ENCODE data around the gene AZIN2. TPM values are rescaled to one million over a fixed set of nuclear protein-coding genes. Genes with fewer than 3 reads are reported as not detected.
"Not testable (repeated sequence)": the region's sequence is repeated elsewhere in the genome, so short reads cannot be mapped to it uniquely, and the experiment has no call there.

Gene AZIN2
- total RNA-seq, 1 donor from 2014 or later: 7.0 TPM

GRCh38 chr1:33065301-33065700 is 15.7 kb upstream of the AZIN2 start:
- Mint-ChIP-seq H3K4me1 (ENCODE audit: low read depth, unreplicated experiment) (no peaks in the 10 kb centered on the region), H3K4me3 (ENCODE audit: unreplicated experiment) (no peak overlapping the region), H3K27me3 (ENCODE audit: unreplicated experiment) (no peaks in the 10 kb centered on the region), H3K9me3 (ENCODE audit: unreplicated experiment) (peaks cover 21% of the 10 kb centered on the region), H3K27ac (ENCODE audit: unreplicated experiment) (no peak overlapping the region), H3K36me3 (ENCODE audit: unreplicated experiment) (peaks cover 35% of the 10 kb centered on the region)
- no peak for DNase-seq
- TF ChIP-seq CTCF (IDR thresholded peaks at IDR 0.05; ENCODE audit: partially characterized antibody, unreplicated experiment): no peak

GRCh38 chr1:33066477-33066876 is 14.5 kb upstream of the AZIN2 start:
- not testable (repeated sequence) for H3K27ac Mint-ChIP-seq (ENCODE audit: unreplicated experiment); DNase-seq; H3K4me1 Mint-ChIP-seq (ENCODE audit: low read depth, unreplicated experiment); H3K27me3 Mint-ChIP-seq (ENCODE audit: unreplicated experiment); H3K4me3 Mint-ChIP-seq (ENCODE audit: unreplicated experiment)
- peaks cover 34% of the 10 kb centered on the region for H3K36me3 Mint-ChIP-seq (ENCODE audit: unreplicated experiment)
- peaks cover 23% of the 10 kb centered on the region for H3K9me3 Mint-ChIP-seq (ENCODE audit: unreplicated experiment)

GRCh38 chr1:33068108-33068507 is 12.8 kb upstream of the AZIN2 start:
- not testable (repeated sequence) for H3K27me3 Mint-ChIP-seq (ENCODE audit: unreplicated experiment); DNase-seq; H3K27ac Mint-ChIP-seq (ENCODE audit: unreplicated experiment); H3K4me3 Mint-ChIP-seq (ENCODE audit: unreplicated experiment); H3K4me1 Mint-ChIP-seq (ENCODE audit: low read depth, unreplicated experiment)
- Mint-ChIP-seq H3K9me3 (ENCODE audit: unreplicated experiment) (peaks cover 20% of the 10 kb centered on the region), H3K36me3 (ENCODE audit: unreplicated experiment) (peaks cover 23% of the 10 kb centered on the region)

- Mint-ChIP-seq H3K27ac (ENCODE audit: unreplicated experiment) (no peak overlapping the region), H3K36me3 (ENCODE audit: unreplicated experiment) (peaks cover 7% of the 10 kb centered on the region), H3K4me3 (ENCODE audit: unreplicated experiment) (peak overlapping the region; percentile 54), H3K4me1 (ENCODE audit: low read depth, unreplicated experiment) (no peaks in the 10 kb centered on the region), H3K27me3 (ENCODE audit: unreplicated experiment) (peaks cover 2% of the 10 kb centered on the region), H3K9me3 (ENCODE audit: unreplicated experiment) (peaks cover 8% of the 10 kb centered on the region)
- TF ChIP-seq CTCF (IDR thresholded peaks at IDR 0.05; ENCODE audit: partially characterized antibody, unreplicated experiment): no peak
- DNase-seq: no peak
Measured at GRCh38 chr1:33070628-33071027, 10.3 kb upstream of the AZIN2 start.

GRCh38 chr1:33072707-33073106 is 8.2 kb upstream of the AZIN2 start:
- Mint-ChIP-seq H3K27ac (ENCODE audit: unreplicated experiment) (no peak overlapping the region), H3K27me3 (ENCODE audit: unreplicated experiment) (peaks cover 2% of the 10 kb centered on the region)
- TF ChIP-seq CTCF (IDR thresholded peaks at IDR 0.05; ENCODE audit: partially characterized antibody, unreplicated experiment): no peak

GRCh38 chr1:33074193-33074945 is 6.6 kb upstream of the AZIN2 start:
- Mint-ChIP-seq H3K4me1 (ENCODE audit: low read depth, unreplicated experiment) (no peaks in the 10 kb centered on the region), H3K4me3 (ENCODE audit: unreplicated experiment) (no peak overlapping the region), H3K27me3 (ENCODE audit: unreplicated experiment) (peaks cover 2% of the 10 kb centered on the region), H3K36me3 (ENCODE audit: unreplicated experiment) (no peaks in the 10 kb centered on the region), H3K9me3 (ENCODE audit: unreplicated experiment) (peaks cover 2% of the 10 kb centered on the region), H3K27ac (ENCODE audit: unreplicated experiment) (no peak overlapping the region)
- no peak for TF ChIP-seq CTCF (IDR thresholded peaks at IDR 0.05; ENCODE audit: partially characterized antibody, unreplicated experiment)
- no peak for DNase-seq

More at GRCh38 chr1:33072707-33073106, 8.2 kb upstream of the AZIN2 start:
- Mint-ChIP-seq H3K4me3 (ENCODE audit: unreplicated experiment) (no peak overlapping the region), H3K36me3 (ENCODE audit: unreplicated experiment) (no peaks in the 10 kb centered on the region), H3K9me3 (ENCODE audit: unreplicated experiment) (peaks cover 2% of the 10 kb centered on the region), H3K4me1 (ENCODE audit: low read depth, unreplicated experiment) (no peaks in the 10 kb centered on the region)
- no peak for DNase-seq
